Adrenal gland (tissue), 12 donors: ENCODE results near the gene SPNS2. TPM values are rescaled to one million over a fixed set of nuclear protein-coding genes. Genes with fewer than 3 reads are reported as not detected.

Source experiments
- DNase-seq, 7 donors: peaks; one replicate each; pipeline ENCODE4 v3.0.0-alpha.2; 2019 to 2020
- H3K27ac ChIP-seq, 5 donors: fragments of 200-600 bp; sonication (generic) in 4 of 5; 1 replicate in 3 of 5; 2 replicates in 2 of 5; pipeline versions ENCODE4 v1.5.1 to v1.8.0; 2016 to 2020; ENCODE audit warnings: mild to moderate bottlenecking in 1 of 5
- H3K27me3 ChIP-seq: fragments of 200-600 bp; 2 replicates; pipeline ENCODE4 v1.8.0; 2021
- H3K36me3 ChIP-seq, 2 donors: fragments of 200-600 bp; replicated peaks in 1 of 2; 1 replicate in 1 of 2; 2 replicates in 1 of 2; pipeline versions ENCODE4 v1.5.1 to v1.8.0; 2018 to 2022
- H3K4me1 ChIP-seq, 2 donors: fragments of 200-600 bp; replicated peaks in 1 of 2; 1 replicate in 1 of 2; 2 replicates in 1 of 2; pipeline versions ENCODE4 v1.5.1 to v1.8.0; 2018 to 2021
- H3K4me3 ChIP-seq, 4 donors: fragments of 200-600 bp; sonication (generic) in 3 of 4; one replicate each; pipeline ENCODE4 v1.5.1; 2016 to 2018
- H3K9me3 ChIP-seq, 3 donors: fragments of 200-600 bp; sonication (generic) in 1 of 3; replicated peaks in 1 of 3; 1 replicate in 2 of 3; 2 replicates in 1 of 3; pipeline versions ENCODE4 v1.5.1 to v1.8.0; 2016 to 2021
- POLR2A ChIP-seq, 2 donors: fragments of 450-650 bp; IDR thresholded peaks; one replicate each; pipeline ENCODE4 v1.6.1; 2017; ENCODE audit warnings: antibody characterized with exemption in 2 of 2, mild to moderate bottlenecking in 2 of 2, moderate library complexity in 1 of 2
- WGBS, 4 donors: extraction: QIAGEN DNeasy Blood & Tissue Kit in 2 of 4; methylation state at CpG; one replicate each; pipeline versions ENCODE4 v1.1.5 to v1.1.7; 2013 to 2017; 5-methylcytosine and 5-hydroxymethylcytosine counted together
- intact Hi-C, 2 donors: fragments of 100-400 bp; cut with DNase I; formaldehyde crosslinking; loops; one replicate each; pipeline versions ENCODE4 v1.14.1 to v1.15.0; 2022 to 2023
- polyA plus RNA-seq, 3 donors: library from polyadenylated mRNA; stranded (reverse); fragments of 200-250 nt in 2 of 3; fragments of 350-450 nt in 1 of 3; fragmentation: Illumina TruSeq in 1 of 3; extraction: RNeasy Lipid Tissue Mini Kit (QIAGEN cat#74804) in 1 of 3; gene quantifications; one replicate each; pipeline ENCODE4 v1.2.3, GENCODE V29; 2013 to 2014
- total RNA-seq, 9 donors: library from RNA; depleted of rRNA in 4 of 9; stranded (reverse); fragments of >200 nt in 4 of 9; fragments of 120-200 nt in 1 of 9; fragmentation: NEBNext Ultra II Directional in 1 of 9; extraction: Animal tissue kit (Norgen Biotek cat#: 25700) in 1 of 9; gene quantifications; one replicate each; pipeline versions ENCODE4 v1.1.0 to v1.2.4, GENCODE V29; 2013 to 2023
- TF ChIP-seq, protein P1 (sequence below), 6 experiments: fragments of 450-650 bp in 4 of 6; fragments of 200-600 bp in 2 of 6; sonication (generic) in 1 of 6; IDR thresholded peaks; 1 replicate in 5 of 6; 2 replicates in 1 of 6; pipeline versions ENCODE4 v1.5.1 to v1.8.0; 2016 to 2021; ENCODE audit warnings: antibody characterized with exemption in 6 of 6, mild to moderate bottlenecking in 2 of 6, moderate library complexity in 1 of 6
- donor health status: healthy with polysubstance abuse.
- donor health status: Bipolar disorder and iron deficiency.
- donor health status: DM: yes; HTN: yes; CAD: no.
- donor health status: DM: no; HTN: no; CAD: no.
- donor health status: DM: no; HTN: no; CAD: no.
- donor health status: DM: yes; HTN: yes; CAD: no.

The SPNS2 gene
- total and polyA plus RNA-seq, 12 donors: 0.90 to 25.1 (median 7.7) TPM

DNA sequence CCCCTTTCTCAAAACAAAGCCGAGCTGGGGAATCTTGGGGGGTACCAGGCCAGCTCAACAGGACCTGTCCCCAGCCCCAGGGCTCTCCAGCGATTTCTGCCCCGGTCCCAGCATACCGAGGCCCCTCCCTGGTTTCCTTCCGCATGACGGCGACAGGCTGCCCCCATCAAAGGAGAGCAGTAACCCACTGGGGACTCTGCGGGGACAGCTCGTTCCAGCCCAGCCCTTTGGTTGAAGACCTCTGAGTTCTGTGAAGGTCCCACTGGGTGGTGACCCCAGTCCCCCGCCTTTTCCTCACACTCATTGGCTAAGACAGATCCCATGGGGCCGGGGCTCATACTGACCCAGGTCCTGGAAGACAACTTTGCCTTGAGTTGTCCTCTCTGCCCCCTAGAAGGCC, 89.7 kb downstream of the SPNS2 start:
- H3K4me3 ChIP-seq: no peak overlapping the region
- no peaks in the 10 kb centered on the region for H3K36me3 ChIP-seq
- 82 to 93% (median 88%) methylated on average over 11 of the region's 11 CpGs for WGBS, 4 donors
- intact Hi-C loops: no loop called here
- TF ChIP-seq, protein P1, sequence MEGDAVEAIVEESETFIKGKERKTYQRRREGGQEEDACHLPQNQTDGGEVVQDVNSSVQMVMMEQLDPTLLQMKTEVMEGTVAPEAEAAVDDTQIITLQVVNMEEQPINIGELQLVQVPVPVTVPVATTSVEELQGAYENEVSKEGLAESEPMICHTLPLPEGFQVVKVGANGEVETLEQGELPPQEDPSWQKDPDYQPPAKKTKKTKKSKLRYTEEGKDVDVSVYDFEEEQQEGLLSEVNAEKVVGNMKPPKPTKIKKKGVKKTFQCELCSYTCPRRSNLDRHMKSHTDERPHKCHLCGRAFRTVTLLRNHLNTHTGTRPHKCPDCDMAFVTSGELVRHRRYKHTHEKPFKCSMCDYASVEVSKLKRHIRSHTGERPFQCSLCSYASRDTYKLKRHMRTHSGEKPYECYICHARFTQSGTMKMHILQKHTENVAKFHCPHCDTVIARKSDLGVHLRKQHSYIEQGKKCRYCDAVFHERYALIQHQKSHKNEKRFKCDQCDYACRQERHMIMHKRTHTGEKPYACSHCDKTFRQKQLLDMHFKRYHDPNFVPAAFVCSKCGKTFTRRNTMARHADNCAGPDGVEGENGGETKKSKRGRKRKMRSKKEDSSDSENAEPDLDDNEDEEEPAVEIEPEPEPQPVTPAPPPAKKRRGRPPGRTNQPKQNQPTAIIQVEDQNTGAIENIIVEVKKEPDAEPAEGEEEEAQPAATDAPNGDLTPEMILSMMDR (IDR thresholded peaks at IDR 0.05): no peak
- TF ChIP-seq POLR2A (IDR thresholded peaks at IDR 0.05): no peak
- DNase-seq: no peak
- H3K9me3 ChIP-seq: no peaks in the 10 kb centered on the region
- H3K27ac ChIP-seq: no peak overlapping the region
- H3K27me3 ChIP-seq: peaks cover 19% of the 10 kb centered on the region
- peaks cover 6 to 9% of the 10 kb centered on the region in 2 donors for H3K4me1 ChIP-seq

Other genes starting within 250 kb of the SPNS2 start
- 10 to 100 TPM; 25.3 to 91.0 (median 64.3) TPM for gene ANKFY1, start 234.9 kb upstream of the SPNS2 start, total RNA-seq
- 10 to 100 TPM; 14.8 to 25.6 (median 22.4) TPM for gene ANKFY1, start 234.9 kb upstream of the SPNS2 start, polyA plus RNA-seq
- gene UBE2G1, start 132.2 kb upstream of the SPNS2 start, total RNA-seq: 10 to 100 TPM; 40.6 to 63.6 (median 56.1) TPM
- gene UBE2G1, start 132.2 kb upstream of the SPNS2 start, polyA plus RNA-seq: 10 to 100 TPM in 1 of 3 donors, 1 to 10 TPM in 2; 7.6 to 49.8 (median 8.1) TPM
- 10 to 100 TPM in 2 of 9 donors, 1 to 10 TPM in 6, under 1 TPM in 1; 0.33 to 10.5 (median 5.0) TPM for gene SPNS3, start 64.9 kb upstream of the SPNS2 start, total RNA-seq
- gene SPNS3, start 64.9 kb upstream of the SPNS2 start, polyA plus RNA-seq: 1 to 10 TPM in 2 of 3 donors, under 1 TPM in 1; 0.53 to 3.8 (median 2.6) TPM
- gene MYBBP1A, start 56.5 kb downstream of the SPNS2 start, total RNA-seq: 10 to 100 TPM; 17.9 to 65.5 (median 42.2) TPM
- gene MYBBP1A, start 56.5 kb downstream of the SPNS2 start, polyA plus RNA-seq: 10 to 100 TPM; 19.0 to 62.3 (median 46.8) TPM
- 1 to 10 TPM in 6 of 9 donors, under 1 TPM in 3; 0.06 to 4.2 (median 1.5) TPM for gene GGT6, start 61.7 kb downstream of the SPNS2 start, total RNA-seq
- under 1 TPM; 0.32 to 0.40 (median 0.34) TPM for gene GGT6, start 61.7 kb downstream of the SPNS2 start, polyA plus RNA-seq
- gene SMTNL2, start 85.6 kb downstream of the SPNS2 start, total RNA-seq: under 1 TPM in 5 of 9 donors, not detected in 4; 0.11 to 0.94 (median 0.17) TPM
- gene SMTNL2, start 85.6 kb downstream of the SPNS2 start, polyA plus RNA-seq: under 1 TPM in 2 of 3 donors, not detected in 1; 0.16 to 0.24 TPM
- gene ALOX15, start 142.8 kb downstream of the SPNS2 start, total RNA-seq: under 1 TPM in 2 of 9 donors, not detected in 7; 0.22 to 0.56 TPM
- gene ALOX15, start 142.8 kb downstream of the SPNS2 start, polyA plus RNA-seq: under 1 TPM in 1 of 3 donors, not detected in 2; 0.08 TPM
- gene PELP1, start 205.3 kb downstream of the SPNS2 start, total RNA-seq: 10 to 100 TPM in 8 of 9 donors, 1 to 10 TPM in 1; 8.4 to 63.7 (median 30.0) TPM
- 10 to 100 TPM; 15.0 to 87.8 (median 60.9) TPM for gene PELP1, start 205.3 kb downstream of the SPNS2 start, polyA plus RNA-seq
- 10 to 100 TPM; 14.6 to 99.1 (median 55.0) TPM for gene ARRB2, start 211.8 kb downstream of the SPNS2 start, total RNA-seq
- 100 to 1,000 TPM in 1 of 3 donors, 10 to 100 TPM in 2; 35.9 to 130 (median 68.9) TPM for gene ARRB2, start 211.8 kb downstream of the SPNS2 start, polyA plus RNA-seq
- 10 to 100 TPM; 27.4 to 63.9 (median 45.0) TPM for gene MED11, start 232.5 kb downstream of the SPNS2 start, total RNA-seq
- 10 to 100 TPM; 53.7 to 80.5 (median 70.1) TPM for gene MED11, start 232.5 kb downstream of the SPNS2 start, polyA plus RNA-seq
- 1 to 10 TPM in 6 of 9 donors, under 1 TPM in 3; 0.18 to 3.2 (median 1.5) TPM for gene ZMYND15, start 241.0 kb downstream of the SPNS2 start, total RNA-seq
- 1 to 10 TPM in 2 of 3 donors, under 1 TPM in 1; 0.93 to 8.4 (median 3.3) TPM for gene ZMYND15, start 241.0 kb downstream of the SPNS2 start, polyA plus RNA-seq
- gene CXCL16, start 241.0 kb downstream of the SPNS2 start, total RNA-seq: 10 to 100 TPM in 8 of 9 donors, 1 to 10 TPM in 1; 2.4 to 50.1 (median 38.2) TPM
- 10 to 100 TPM; 19.3 to 45.9 (median 28.8) TPM for gene CXCL16, start 241.0 kb downstream of the SPNS2 start, polyA plus RNA-seq